Spleen (tissue), 11 donors: ENCODE data around the gene PPM1E. TPM values are rescaled to one million over a fixed set of nuclear protein-coding genes. Genes with fewer than 3 reads are reported as not detected.

Experiments
- DNase-seq: peaks from one replicate; pipeline ENCODE4 v3.0.0-alpha.2; 2020
- H3K27ac ChIP-seq, 8 donors: fragments of 200-600 bp; sonication (generic) in 7 of 8; 1 replicate in 4 of 8; 2 replicates in 4 of 8; pipeline versions ENCODE4 v1.5.0 to v1.8.0; 2016 to 2021; ENCODE audit warnings: inconsistent platforms in 4 of 8, mild to moderate bottlenecking in 4 of 8, moderate library complexity in 1 of 8
- H3K27me3 ChIP-seq, 7 donors: fragments of 200-600 bp; sonication (generic) in 6 of 7; replicated peaks in 1 of 7; 1 replicate in 4 of 7; 2 replicates in 3 of 7; pipeline versions ENCODE4 v1.5.0 to v1.8.0; 2016 to 2021; ENCODE audit warnings: inconsistent platforms in 3 of 7, mild to moderate bottlenecking in 1 of 7
- H3K36me3 ChIP-seq, 6 donors: fragments of 200-600 bp; sonication (generic) in 5 of 6; 1 replicate in 4 of 6; 2 replicates in 2 of 6; pipeline versions ENCODE4 v1.5.0 to v1.8.0; 2016 to 2021; ENCODE audit warnings: inconsistent platforms in 2 of 6
- H3K4me1 ChIP-seq, 6 donors: fragments of 200-600 bp; sonication (generic) in 5 of 6; 1 replicate in 3 of 6; 2 replicates in 3 of 6; pipeline versions ENCODE4 v1.5.0 to v1.8.0; 2016 to 2021; ENCODE audit warnings: inconsistent platforms in 3 of 6
- H3K4me3 ChIP-seq, 8 donors: fragments of 200-600 bp; sonication (generic) in 7 of 8; 1 replicate in 4 of 8; 2 replicates in 4 of 8; pipeline versions ENCODE4 v1.5.0 to v1.8.0; 2016 to 2021; ENCODE audit warnings: inconsistent platforms in 4 of 8, mild to moderate bottlenecking in 4 of 8, moderate library complexity in 2 of 8
- H3K9me3 ChIP-seq, 8 donors: fragments of 200-600 bp; sonication (generic) in 7 of 8; 1 replicate in 4 of 8; 2 replicates in 4 of 8; pipeline versions ENCODE4 v1.5.0 to v1.8.0; 2016 to 2021; ENCODE audit warnings: inconsistent platforms in 4 of 8
- CTCF ChIP-seq, 11 experiments: fragments of 200-600 bp in 7 of 11; fragments of 450-650 bp in 4 of 11; sonication (generic) in 4 of 11; IDR thresholded peaks in 8 of 11; conservative IDR thresholded peaks in 3 of 11; 1 replicate in 7 of 11; 2 replicates in 4 of 11; pipeline versions ENCODE4 v1.4.0 to v1.8.0; 2016 to 2021; ENCODE audit warnings: antibody characterized with exemption in 11 of 11, inconsistent platforms in 4 of 11, mild to moderate bottlenecking in 1 of 11
- POLR2A ChIP-seq, 3 donors: fragments of 450-650 bp; IDR thresholded peaks; one replicate each; pipeline ENCODE4 v1.5.1; 2017; ENCODE audit warnings: antibody characterized with exemption in 3 of 3, mild to moderate bottlenecking in 1 of 3
- POLR2AphosphoS5 ChIP-seq, 3 donors: sonication (generic); formaldehyde crosslinking; IDR thresholded peaks; one replicate each; pipeline ENCODE4 v1.5.1; 2017; ENCODE audit warnings: antibody characterized with exemption in 3 of 3
- WGBS, 5 donors: extraction: QIAGEN DNeasy Blood & Tissue Kit in 3 of 5; methylation state at CpG; one replicate each; pipeline versions ENCODE4 v1.1.5 to v1.1.7; 2013 to 2018; 5-methylcytosine and 5-hydroxymethylcytosine counted together
- intact Hi-C: fragments of 100-400 bp; cut with DNase I; formaldehyde crosslinking; loops from one replicate; pipeline ENCODE4 v1.15.0; 2023; ENCODE audit warnings: low total_unique reads
- polyA plus RNA-seq, 3 donors: library from polyadenylated mRNA; stranded (reverse); fragments of 200-250 nt; gene quantifications; one replicate each; pipeline ENCODE4 v1.2.1, GENCODE V29; 2013
- total RNA-seq, 7 donors: library from RNA; depleted of rRNA in 3 of 7; stranded (reverse); fragments of >200 nt in 3 of 7; fragmentation: NEBNext Ultra II Directional in 4 of 7; extraction: Animal tissue kit (Norgen Biotek cat#: 25700) in 4 of 7; gene quantifications; one replicate each; pipeline versions ENCODE4 v1.1.0 to v1.2.1, GENCODE V29; 2016 to 2021
- donor health status: healthy with polysubstance abuse.
- donor health status: DM: no; HTN: no; CAD: no; lungs with moderate emphysema.
- donor health status: DM: no; HTN: no; CAD: no.
- donor health status: Bipolar disorder and iron deficiency.
- donor health status: healthy.
- donor health status: DM: no; HTN: no; CAD: no.
- donor health status: DM: yes; HTN: yes; CAD: no.

PPM1E gene
- total and polyA plus RNA-seq, 10 donors = 0.04 to 0.79 (median 0.48) TPM

GRCh38 chr17:58884161-58884560, 128.5 kb downstream of the PPM1E start:
- no peak for TF ChIP-seq POLR2A (IDR thresholded peaks at IDR 0.05)
- TF ChIP-seq POLR2AphosphoS5 (IDR thresholded peaks at IDR 0.05) = no peak
- Histone ChIP-seq H3K27me3 (peaks cover 0 to 7% (median 0%) of the 10 kb centered on the region in 7 donors), H3K9me3 (peaks cover 0 to under 1% (median 0%) of the 10 kb centered on the region in 8 donors), H3K4me1 (no peaks in the 10 kb centered on the region), H3K27ac (no peak overlapping the region), H3K36me3 (no peaks in the 10 kb centered on the region), H3K4me3 (no peak overlapping the region)
- intact Hi-C loops = no loop called here
- DNase-seq = no peak
- 81 to 94% (median 91%) methylated on average over 1 of the region's 1 CpG for WGBS, 5 donors

GRCh38 chr17:58886514-58886913, 130.9 kb downstream of the PPM1E start:
- 80 to 97% (median 93%) methylated on average over 1 of the region's 1 CpG for WGBS, 5 donors
- H3K27me3 ChIP-seq = peaks cover 0 to 7% (median 0%) of the 10 kb centered on the region in 7 donors
- no peaks in the 10 kb centered on the region for H3K36me3 ChIP-seq
- H3K4me1 ChIP-seq = no peaks in the 10 kb centered on the region
- no peak for DNase-seq
- H3K27ac ChIP-seq = no peak overlapping the region
- H3K9me3 ChIP-seq = peaks cover 0 to 18% (median 11%) of the 10 kb centered on the region in 8 donors
- TF ChIP-seq POLR2A (IDR thresholded peaks at IDR 0.05) (no peak), CTCF (IDR thresholded peaks at IDR 0.05 in 8 of 11, conservative IDR thresholded peaks at IDR 0.05 in 3 of 11) (no peak), POLR2AphosphoS5 (IDR thresholded peaks at IDR 0.05) (no peak)
- intact Hi-C loops = no loop called here
- H3K4me3 ChIP-seq = no peak overlapping the region

GRCh38 chr17:58889928-58890327, 134.3 kb downstream of the PPM1E start:
- H3K4me1 ChIP-seq = no peaks in the 10 kb centered on the region
- no peak for DNase-seq
- peaks cover 0 to 13% (median 0%) of the 10 kb centered on the region in 7 donors for H3K27me3 ChIP-seq
- 89 to 95% (median 91%) methylated on average over 3 of the region's 3 CpGs for WGBS, 5 donors
- no peaks in the 10 kb centered on the region for H3K36me3 ChIP-seq
- intact Hi-C loops = no loop called here
- H3K9me3 ChIP-seq = peaks cover 0 to 18% (median 11%) of the 10 kb centered on the region in 8 donors
- TF ChIP-seq CTCF (IDR thresholded peaks at IDR 0.05 in 8 of 11, conservative IDR thresholded peaks at IDR 0.05 in 3 of 11) (no peak), POLR2A (IDR thresholded peaks at IDR 0.05) (no peak), POLR2AphosphoS5 (IDR thresholded peaks at IDR 0.05) (no peak)
- H3K4me3 ChIP-seq = no peak overlapping the region
- no peak overlapping the region for H3K27ac ChIP-seq

- H3K27ac ChIP-seq = no peak overlapping the region
- H3K9me3 ChIP-seq = peaks cover 0 to 13% (median 12%) of the 10 kb centered on the region in 8 donors
- WGBS, 5 donors = 71 to 91% (median 89%) methylated on average over 5 of the region's 5 CpGs
- intact Hi-C loops = no loop called here
- no peak for DNase-seq
- no peak overlapping the region for H3K4me3 ChIP-seq
- no peak for TF ChIP-seq CTCF (IDR thresholded peaks at IDR 0.05 in 8 of 11, conservative IDR thresholded peaks at IDR 0.05 in 3 of 11)
- TF ChIP-seq POLR2AphosphoS5 (IDR thresholded peaks at IDR 0.05) = no peak
- TF ChIP-seq POLR2A (IDR thresholded peaks at IDR 0.05) = no peak
- no peaks in the 10 kb centered on the region for H3K36me3 ChIP-seq
- no peaks in the 10 kb centered on the region for H3K27me3 ChIP-seq
- H3K4me1 ChIP-seq = no peaks in the 10 kb centered on the region
Observed at GRCh38 chr17:58899191-58899590, 143.5 kb downstream of the PPM1E start.

GRCh38 chr17:58902322-58902721, 146.7 kb downstream of the PPM1E start:
- Histone ChIP-seq H3K9me3 (peaks cover 0 to 25% (median 17%) of the 10 kb centered on the region in 8 donors), H3K27ac (no peak overlapping the region), H3K36me3 (no peaks in the 10 kb centered on the region), H3K4me3 (no peak overlapping the region), H3K27me3 (no peaks in the 10 kb centered on the region), H3K4me1 (no peaks in the 10 kb centered on the region)
- no peak for TF ChIP-seq CTCF (IDR thresholded peaks at IDR 0.05 in 8 of 11, conservative IDR thresholded peaks at IDR 0.05 in 3 of 11)
- 75 to 94% (median 81%) methylated on average over 1 of the region's 1 CpG for WGBS, 5 donors
- no peak for DNase-seq
- intact Hi-C loops = no loop called here
